ENCODE measurements around the gene TM9SF3. TPM values are rescaled to one million over a fixed set of nuclear protein-coding genes. Genes with fewer than 3 reads are reported as not detected.

The TM9SF3 gene
- total RNA-seq, 4 donors from 2014 or later = 75.5 to 99.9 (median 86.8) TPM

- no peak for TF ChIP-seq CTCF (IDR thresholded peaks at IDR 0.05)
- ATAC-seq (ENCODE audit: low FRiP score) (no peak), DNase-seq (ENCODE audit: low spot score) (no peak)
These were observed 103.8 kb downstream of the TM9SF3 start for GRCh38 chr10:96482815-96483588.

GRCh38 chr10:96478355-96478754 is 108.5 kb downstream of the TM9SF3 start:
- no peak for ATAC-seq (ENCODE audit: low FRiP score)
- no peak for DNase-seq (ENCODE audit: low spot score)

GRCh38 chr10:96473866-96474265 is 112.9 kb downstream of the TM9SF3 start:
- ATAC-seq (ENCODE audit: low FRiP score) = no peak
- no peak for TF ChIP-seq CTCF (IDR thresholded peaks at IDR 0.05)
- no peak for DNase-seq (ENCODE audit: low spot score)

More at GRCh38 chr10:96478355-96478754, 108.5 kb downstream of the TM9SF3 start:
- no peak for TF ChIP-seq CTCF (IDR thresholded peaks at IDR 0.05)

GRCh38 chr10:96470116-96470743 is 116.6 kb downstream of the TM9SF3 start:
- ATAC-seq (ENCODE audit: low FRiP score) (no peak), DNase-seq (ENCODE audit: low spot score) (no peak)
- TF ChIP-seq CTCF (IDR thresholded peaks at IDR 0.05) = no peak

- no peak for TF ChIP-seq CTCF (IDR thresholded peaks at IDR 0.05)
- DNase-seq (ENCODE audit: low spot score) (no peak), ATAC-seq (ENCODE audit: low FRiP score) (no peak)
These were observed 118.0 kb downstream of the TM9SF3 start for GRCh38 chr10:96468845-96469244.

Small RNA genes lying within 50 kb of the gene (small RNA-seq; reads per million reads assigned to genes)
- not detected for gene RNA5SP324

Other genes starting within 250 kb of the TM9SF3 start
- not detected for gene OPALIN, start 228.0 kb downstream of the TM9SF3 start, total RNA-seq
- gene TLL2, start 73.1 kb downstream of the TM9SF3 start, total RNA-seq = under 1 TPM in 1 of 4 donors, not detected in 3; 0.16 TPM
- 10 to 100 TPM; 16.6 to 34.7 (median 29.7) TPM for gene PIK3AP1, start 133.5 kb upstream of the TM9SF3 start, total RNA-seq
- 10 to 100 TPM; 19.1 to 82.0 (median 24.7) TPM for gene LCOR, start 245.3 kb upstream of the TM9SF3 start, total RNA-seq